Measurements from ENCODE around the gene GLTP.

GLTP gene

DNA sequence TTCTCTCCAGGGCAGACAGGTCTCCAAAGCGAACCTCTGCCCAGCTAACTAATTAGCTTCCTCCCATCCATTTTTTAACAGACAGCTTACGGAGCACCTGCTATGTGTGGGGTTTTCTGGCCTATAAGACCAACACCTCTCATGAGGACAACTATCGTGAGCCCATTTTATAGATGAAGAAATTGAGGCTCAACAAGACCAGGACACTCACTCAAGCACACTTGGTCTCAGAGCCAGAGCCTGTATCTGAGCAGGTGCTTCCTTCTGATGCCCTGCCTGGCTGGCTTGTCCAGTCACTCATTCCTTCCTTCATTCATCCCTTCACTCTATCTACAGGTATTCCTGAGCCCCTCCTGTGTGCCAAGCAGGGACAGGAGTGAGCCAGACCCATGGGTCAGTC lies 53.3 kb downstream of the GLTP start:
- Histone ChIP-seq H3K27me3 (ENCODE audit: control insufficient read depth, insufficient read depth, low read length) (no peaks in the 10 kb centered on the region), H3K36me3 (ENCODE audit: control insufficient read depth, insufficient read depth, low read length) (no peaks in the 10 kb centered on the region), H3K9ac (ENCODE audit: low read depth, low read length) (no peak overlapping the region), H3K4me3 (ENCODE audit: low read depth, low read length) (no peak overlapping the region), H3K4me1 (ENCODE audit: control insufficient read depth, insufficient read depth, low read length) (peaks cover 6% of the 10 kb centered on the region), H3K9me3 (ENCODE audit: control insufficient read depth, insufficient read depth, low read length) (no peaks in the 10 kb centered on the region)

GRCh38 chr12:109824731-109825130 lies 55.6 kb downstream of the GLTP start:
- no peaks in the 10 kb centered on the region for H3K36me3 ChIP-seq (ENCODE audit: control insufficient read depth, insufficient read depth, low read length)
- H3K27me3 ChIP-seq (ENCODE audit: control insufficient read depth, insufficient read depth, low read length), result no peaks in the 10 kb centered on the region
- H3K9me3 ChIP-seq (ENCODE audit: control insufficient read depth, insufficient read depth, low read length), result no peaks in the 10 kb centered on the region
- H3K4me1 ChIP-seq (ENCODE audit: control insufficient read depth, insufficient read depth, low read length), result peaks cover 6% of the 10 kb centered on the region
- no peak overlapping the region for H3K4me3 ChIP-seq (ENCODE audit: low read depth, low read length)
- no peak overlapping the region for H3K9ac ChIP-seq (ENCODE audit: low read depth, low read length)

- peaks cover 6% of the 10 kb centered on the region for H3K4me1 ChIP-seq (ENCODE audit: control insufficient read depth, insufficient read depth, low read length)
- no peak overlapping the region for H3K4me3 ChIP-seq (ENCODE audit: low read depth, low read length)
- no peak overlapping the region for H3K9ac ChIP-seq (ENCODE audit: low read depth, low read length)
- no peaks in the 10 kb centered on the region for H3K9me3 ChIP-seq (ENCODE audit: control insufficient read depth, insufficient read depth, low read length)
- no peaks in the 10 kb centered on the region for H3K36me3 ChIP-seq (ENCODE audit: control insufficient read depth, insufficient read depth, low read length)
- H3K27me3 ChIP-seq (ENCODE audit: control insufficient read depth, insufficient read depth, low read length), result no peaks in the 10 kb centered on the region
Measured at GRCh38 chr12:109822951-109823411, 57.4 kb downstream of the GLTP start.

- H3K27me3 ChIP-seq (ENCODE audit: control insufficient read depth, insufficient read depth, low read length), result no peaks in the 10 kb centered on the region
- no peak overlapping the region for H3K9ac ChIP-seq (ENCODE audit: low read depth, low read length)
- no peaks in the 10 kb centered on the region for H3K36me3 ChIP-seq (ENCODE audit: control insufficient read depth, insufficient read depth, low read length)
- no peaks in the 10 kb centered on the region for H3K9me3 ChIP-seq (ENCODE audit: control insufficient read depth, insufficient read depth, low read length)
- peaks cover 6% of the 10 kb centered on the region for H3K4me1 ChIP-seq (ENCODE audit: control insufficient read depth, insufficient read depth, low read length)
- no peak overlapping the region for H3K4me3 ChIP-seq (ENCODE audit: low read depth, low read length)
Measured at GRCh38 chr12:109822416-109822815, 57.9 kb downstream of the GLTP start.

GRCh38 chr12:109821968-109822367 lies 58.4 kb downstream of the GLTP start:
- Histone ChIP-seq H3K4me1 (ENCODE audit: control insufficient read depth, insufficient read depth, low read length) (peaks cover 6% of the 10 kb centered on the region), H3K27me3 (ENCODE audit: control insufficient read depth, insufficient read depth, low read length) (no peaks in the 10 kb centered on the region), H3K4me3 (ENCODE audit: low read depth, low read length) (no peak overlapping the region), H3K9me3 (ENCODE audit: control insufficient read depth, insufficient read depth, low read length) (no peaks in the 10 kb centered on the region), H3K36me3 (ENCODE audit: control insufficient read depth, insufficient read depth, low read length) (no peaks in the 10 kb centered on the region), H3K9ac (ENCODE audit: low read depth, low read length) (peak overlapping the region; percentile 24)

- H3K27me3 ChIP-seq (ENCODE audit: control insufficient read depth, insufficient read depth, low read length), result no peaks in the 10 kb centered on the region
- no peaks in the 10 kb centered on the region for H3K36me3 ChIP-seq (ENCODE audit: control insufficient read depth, insufficient read depth, low read length)
- no peak overlapping the region for H3K4me3 ChIP-seq (ENCODE audit: low read depth, low read length)
- no peaks in the 10 kb centered on the region for H3K9me3 ChIP-seq (ENCODE audit: control insufficient read depth, insufficient read depth, low read length)
- no peak overlapping the region for H3K9ac ChIP-seq (ENCODE audit: low read depth, low read length)
- peaks cover 6% of the 10 kb centered on the region for H3K4me1 ChIP-seq (ENCODE audit: control insufficient read depth, insufficient read depth, low read length)
Measured at GRCh38 chr12:109820816-109821381, 59.4 kb downstream of the GLTP start.

DNA sequence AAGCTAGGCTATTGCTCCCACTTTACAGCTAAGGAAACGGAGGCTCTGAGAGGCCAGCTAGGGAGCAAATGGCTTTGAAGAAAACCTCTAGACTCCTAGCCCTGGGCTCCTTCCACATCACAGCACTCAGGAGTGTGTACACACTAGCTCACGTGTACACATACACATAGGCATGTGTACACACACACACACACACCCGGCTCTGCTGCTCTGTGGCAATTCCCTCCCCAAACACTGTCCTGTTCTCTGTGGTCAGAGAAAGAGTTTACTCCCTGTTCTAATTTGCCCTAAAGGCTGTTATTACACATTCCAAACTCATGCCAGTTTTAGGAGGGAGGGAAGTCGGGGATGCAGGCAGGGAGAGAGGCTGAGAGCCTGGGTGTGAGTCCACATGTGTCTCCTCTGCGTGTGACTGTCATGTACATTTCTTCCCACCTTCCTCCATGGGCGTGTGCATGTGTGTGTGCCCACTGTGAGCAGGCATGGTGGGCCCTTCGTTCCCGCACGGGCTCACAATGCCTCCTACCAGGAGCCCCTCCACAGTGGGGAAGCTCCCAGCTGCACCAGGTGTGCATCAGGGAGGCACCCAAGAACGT lies 61.3 kb downstream of the GLTP start:
- no peak overlapping the region for H3K4me3 ChIP-seq (ENCODE audit: low read depth, low read length)
- H3K36me3 ChIP-seq (ENCODE audit: control insufficient read depth, insufficient read depth, low read length), result peaks cover 3% of the 10 kb centered on the region
- peaks cover 6% of the 10 kb centered on the region for H3K4me1 ChIP-seq (ENCODE audit: control insufficient read depth, insufficient read depth, low read length)
- no peaks in the 10 kb centered on the region for H3K27me3 ChIP-seq (ENCODE audit: control insufficient read depth, insufficient read depth, low read length)
- no peaks in the 10 kb centered on the region for H3K9me3 ChIP-seq (ENCODE audit: control insufficient read depth, insufficient read depth, low read length)
- H3K9ac ChIP-seq (ENCODE audit: low read depth, low read length), result no peak overlapping the region

GRCh38 chr12:109818253-109818652 lies 62.1 kb downstream of the GLTP start:
- Histone ChIP-seq H3K4me3 (ENCODE audit: low read depth, low read length) (no peak overlapping the region), H3K9ac (ENCODE audit: low read depth, low read length) (no peak overlapping the region), H3K36me3 (ENCODE audit: control insufficient read depth, insufficient read depth, low read length) (peaks cover 7% of the 10 kb centered on the region), H3K9me3 (ENCODE audit: control insufficient read depth, insufficient read depth, low read length) (no peaks in the 10 kb centered on the region), H3K27me3 (ENCODE audit: control insufficient read depth, insufficient read depth, low read length) (no peaks in the 10 kb centered on the region), H3K4me1 (ENCODE audit: control insufficient read depth, insufficient read depth, low read length) (peaks cover 6% of the 10 kb centered on the region)

DNA sequence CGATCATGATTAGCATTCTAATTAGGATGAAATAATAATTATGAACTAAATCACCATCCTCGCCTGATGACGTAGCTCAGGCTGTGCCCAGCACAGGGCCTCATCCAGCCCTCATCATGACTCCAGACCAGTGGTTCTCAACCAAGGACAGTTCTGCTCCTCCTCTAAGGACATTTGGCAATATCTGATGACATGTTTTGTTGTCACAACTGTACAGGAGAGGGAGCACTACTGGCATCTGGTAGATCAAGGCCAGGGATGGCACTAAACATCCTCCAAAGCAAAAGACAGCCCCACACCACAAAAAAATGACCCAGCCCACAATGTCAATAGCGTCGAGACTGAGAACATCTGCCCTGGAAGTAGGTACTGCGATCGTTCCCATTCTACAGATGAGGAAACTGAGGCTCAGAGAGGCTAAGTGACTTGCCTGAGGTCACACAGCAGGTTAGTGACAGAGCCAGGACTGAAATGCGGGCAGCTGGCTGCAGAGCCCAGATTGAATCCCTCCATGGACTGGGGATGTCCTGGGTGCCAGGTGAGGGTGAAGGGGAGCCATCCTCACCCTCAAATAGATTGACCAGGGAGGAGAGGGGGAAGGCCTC lies 62.6 kb downstream of the GLTP start:
- H3K4me1 ChIP-seq (ENCODE audit: control insufficient read depth, insufficient read depth, low read length), result peaks cover 5% of the 10 kb centered on the region
- no peak overlapping the region for H3K9ac ChIP-seq (ENCODE audit: low read depth, low read length)
- H3K9me3 ChIP-seq (ENCODE audit: control insufficient read depth, insufficient read depth, low read length), result no peaks in the 10 kb centered on the region
- no peaks in the 10 kb centered on the region for H3K27me3 ChIP-seq (ENCODE audit: control insufficient read depth, insufficient read depth, low read length)
- H3K4me3 ChIP-seq (ENCODE audit: low read depth, low read length), result no peak overlapping the region
- H3K36me3 ChIP-seq (ENCODE audit: control insufficient read depth, insufficient read depth, low read length), result peaks cover 7% of the 10 kb centered on the region

GRCh38 chr12:109816870-109817269 lies 63.5 kb downstream of the GLTP start:
- Histone ChIP-seq H3K9me3 (ENCODE audit: control insufficient read depth, insufficient read depth, low read length) (no peaks in the 10 kb centered on the region), H3K4me1 (ENCODE audit: control insufficient read depth, insufficient read depth, low read length) (no peaks in the 10 kb centered on the region), H3K4me3 (ENCODE audit: low read depth, low read length) (no peak overlapping the region), H3K27me3 (ENCODE audit: control insufficient read depth, insufficient read depth, low read length) (no peaks in the 10 kb centered on the region), H3K9ac (ENCODE audit: low read depth, low read length) (no peak overlapping the region), H3K36me3 (ENCODE audit: control insufficient read depth, insufficient read depth, low read length) (peaks cover 7% of the 10 kb centered on the region)

- H3K27me3 ChIP-seq (ENCODE audit: control insufficient read depth, insufficient read depth, low read length), result no peaks in the 10 kb centered on the region
- H3K36me3 ChIP-seq (ENCODE audit: control insufficient read depth, insufficient read depth, low read length), result peaks cover 7% of the 10 kb centered on the region
- H3K9me3 ChIP-seq (ENCODE audit: control insufficient read depth, insufficient read depth, low read length), result no peaks in the 10 kb centered on the region
- H3K9ac ChIP-seq (ENCODE audit: low read depth, low read length), result no peak overlapping the region
- no peak overlapping the region for H3K4me3 ChIP-seq (ENCODE audit: low read depth, low read length)
- no peaks in the 10 kb centered on the region for H3K4me1 ChIP-seq (ENCODE audit: control insufficient read depth, insufficient read depth, low read length)
Measured at GRCh38 chr12:109815757-109816617, 64.4 kb downstream of the GLTP start.
